ENCODE measurements around the gene XKR7.
A peak's percentile ranks its signal among the peaks of the same experiment; 100 is the strongest.

The XKR7 gene

GRCh38 chr20:32012159-32012688, 44.3 kb downstream of the XKR7 start:
- no peaks in the 10 kb centered on the region for H3K36me3 ChIP-seq
- no peaks in the 10 kb centered on the region for H3K4me1 ChIP-seq (ENCODE audit: control insufficient read depth in 1 of 2, insufficient read depth in 1 of 2, low read depth in 1 of 2, low read length in 1 of 2)
- no peak overlapping the region for H3K4me3 ChIP-seq (ENCODE audit: low read depth in 1 of 2, low read length in 1 of 2)
- H3K27ac ChIP-seq, result no peak overlapping the region
- no peak for TF ChIP-seq CTCF (IDR thresholded peaks at IDR 0.05)
- no peaks in the 10 kb centered on the region for H3K9me3 ChIP-seq
- peaks cover 69% of the 10 kb centered on the region for H3K27me3 ChIP-seq

- Histone ChIP-seq H3K27ac (no peak overlapping the region), H3K27me3 (peaks cover 80% of the 10 kb centered on the region), H3K4me3 (ENCODE audit: low read depth in 1 of 2, low read length in 1 of 2) (no peak overlapping the region), H3K9me3 (no peaks in the 10 kb centered on the region), H3K36me3 (no peaks in the 10 kb centered on the region), H3K4me1 (ENCODE audit: control insufficient read depth in 1 of 2, insufficient read depth in 1 of 2, low read depth in 1 of 2, low read length in 1 of 2) (peaks cover 5 to 7% of the 10 kb centered on the region in 2 experiments)
- TF ChIP-seq CTCF (IDR thresholded peaks at IDR 0.05), result no peak
Measured at GRCh38 chr20:32013326-32013725, 45.4 kb downstream of the XKR7 start.

- Histone ChIP-seq H3K36me3 (no peaks in the 10 kb centered on the region), H3K27me3 (peaks cover 97% of the 10 kb centered on the region), H3K4me1 (ENCODE audit: control insufficient read depth in 1 of 2, insufficient read depth in 1 of 2, low read depth in 1 of 2, low read length in 1 of 2) (peaks cover 12 to 19% of the 10 kb centered on the region in 2 experiments), H3K27ac (no peak overlapping the region), H3K9me3 (no peaks in the 10 kb centered on the region), H3K4me3 (ENCODE audit: low read depth in 1 of 2, low read length in 1 of 2) (peak overlapping the region in 1 of 2 experiments; percentile 78)
- TF ChIP-seq CTCF (IDR thresholded peaks at IDR 0.05), result peak; percentile 48
Measured at GRCh38 chr20:32017711-32018251, 49.8 kb downstream of the XKR7 start.

- no peaks in the 10 kb centered on the region for H3K9me3 ChIP-seq
- H3K27ac ChIP-seq, result no peak overlapping the region
- no peak for TF ChIP-seq CTCF (IDR thresholded peaks at IDR 0.05)
- H3K4me1 ChIP-seq (ENCODE audit: control insufficient read depth in 1 of 2, insufficient read depth in 1 of 2, low read depth in 1 of 2, low read length in 1 of 2), result peaks cover 12 to 19% of the 10 kb centered on the region in 2 experiments
- H3K27me3 ChIP-seq, result peaks cover 97% of the 10 kb centered on the region
- H3K4me3 ChIP-seq (ENCODE audit: low read depth in 1 of 2, low read length in 1 of 2), result peak overlapping the region; percentile 65 to 78
- no peaks in the 10 kb centered on the region for H3K36me3 ChIP-seq
Measured at GRCh38 chr20:32018269-32019155, 50.6 kb downstream of the XKR7 start.

GRCh38 chr20:32019156-32019510, 51.2 kb downstream of the XKR7 start:
- Histone ChIP-seq H3K9me3 (no peaks in the 10 kb centered on the region), H3K4me3 (ENCODE audit: low read depth in 1 of 2, low read length in 1 of 2) (peak overlapping the region; percentile 15 to 36), H3K27me3 (peaks cover 100% of the 10 kb centered on the region), H3K4me1 (ENCODE audit: control insufficient read depth in 1 of 2, insufficient read depth in 1 of 2, low read depth in 1 of 2, low read length in 1 of 2) (peaks cover 12 to 19% of the 10 kb centered on the region in 2 experiments), H3K36me3 (no peaks in the 10 kb centered on the region), H3K27ac (no peak overlapping the region)
- TF ChIP-seq CTCF (IDR thresholded peaks at IDR 0.05), result no peak
